SK-N-SH (cell line): Measurements from ENCODE around the gene MFNG. TPM values are rescaled to one million over a fixed set of nuclear protein-coding genes. Genes with fewer than 3 reads are reported as not detected.

Experiments
- CTCF ChIA-PET: fragments of 300-600, 350-600 bp; formaldehyde crosslinking; extraction: SDS; loops from one replicate; lab custom pipeline; 2021; lab: Yijun Ruan, JAX
- POLR2A ChIA-PET: fragments of 350-600 bp; sonication (Branson Sonifier 250); formaldehyde crosslinking; extraction: SDS; loops from one replicate; lab custom pipeline; 2020; ENCODE audit warnings: antibody characterized with exemption, inconsistent platforms; lab: Yijun Ruan, JAX
- DNase-seq: peaks from one replicate; pipeline ENCODE4 v3.0.0; 2012
- H2AFZ ChIP-seq: fragments of 200-600 bp; sonication (generic); 2 replicates; pipeline ENCODE4 v1.8.1; 2016; ENCODE audit warnings: antibody characterized with exemption, mild to moderate bottlenecking, low read depth
- H3F3A ChIP-seq: fragments of 200-600 bp; sonication (generic); replicated peaks from 2 replicates; pipeline ENCODE3; 2016; ENCODE audit warnings: antibody characterized with exemption, mild to moderate bottlenecking; ENCODE audit not compliant: insufficient read depth
- H3K27ac ChIP-seq, 2 experiments: fragments of 200-500 bp in 1 of 2; fragments of 200-600 bp in 1 of 2; sonication (Bioruptor generic) in 1 of 2; sonication (generic), shearing (Covaris generic) in 1 of 2; 2 replicates each; pipeline versions ENCODE4 v1.5.1 to v1.6.1; 2014 to 2016; ENCODE audit warnings: low read depth in 2 of 2, inconsistent platforms in 1 of 2, low read length in 1 of 2, mild to moderate bottlenecking in 1 of 2, mixed read lengths in 1 of 2
- H3K27me3 ChIP-seq: fragments of 200-600 bp; sonication (generic), shearing (Covaris generic); 2 replicates; pipeline ENCODE4 v1.6.1; 2016; ENCODE audit warnings: mixed run types; ENCODE audit not compliant: insufficient read depth
- H3K36me3 ChIP-seq, 2 experiments: fragments of 200-500 bp in 1 of 2; fragments of 200-600 bp in 1 of 2; sonication (Bioruptor generic) in 1 of 2; sonication (generic) in 1 of 2; replicated peaks in 1 of 2; 2 replicates each; pipeline versions ENCODE3 to v1.5.1; 2014 to 2016; ENCODE audit warnings: low read length in 1 of 2, mild to moderate bottlenecking in 1 of 2; ENCODE audit not compliant: insufficient read depth in 2 of 2, control insufficient read depth in 1 of 2
- H3K4me1 ChIP-seq, 2 experiments: fragments of 200-500 bp in 1 of 2; fragments of 200-600 bp in 1 of 2; sonication (Bioruptor generic) in 1 of 2; sonication (generic), shearing (Covaris generic) in 1 of 2; 2 replicates each; pipeline versions ENCODE4 v1.5.1 to v1.6.1; 2014 to 2016; ENCODE audit warnings: low read depth in 1 of 2, low read length in 1 of 2, mixed run types in 1 of 2; ENCODE audit not compliant: insufficient read depth in 2 of 2, control insufficient read depth in 1 of 2
- H3K4me2 ChIP-seq: fragments of 200-600 bp; sonication (generic), shearing (Covaris generic); 2 replicates; pipeline ENCODE4 v1.6.1; 2017; ENCODE audit warnings: mixed run types
- H3K4me3 ChIP-seq, 2 experiments: fragments of 200-500 bp in 1 of 2; fragments of 200-600 bp in 1 of 2; sonication (Bioruptor generic) in 1 of 2; sonication (generic), shearing (Covaris generic) in 1 of 2; 2 replicates each; pipeline versions ENCODE4 v1.5.1 to v1.8.1; 2014 to 2016; ENCODE audit warnings: low read depth in 2 of 2, inconsistent platforms in 1 of 2, low read length in 1 of 2, mild to moderate bottlenecking in 1 of 2, mixed read lengths in 1 of 2, moderate library complexity in 1 of 2
- H3K79me2 ChIP-seq: fragments of 200-600 bp; sonication (generic); 2 replicates; pipeline ENCODE4 v1.8.1; 2017; ENCODE audit warnings: mild to moderate bottlenecking; ENCODE audit not compliant: insufficient read depth
- H3K9ac ChIP-seq: fragments of 200-600 bp; sonication (generic); 2 replicates; pipeline ENCODE4 v1.6.1; 2017; ENCODE audit warnings: mixed run types
- H3K9me2 ChIP-seq: fragments of 200-600 bp; sonication (generic); 2 replicates; pipeline ENCODE4 v1.6.1; 2017; ENCODE audit warnings: mixed run types
- H3K9me3 ChIP-seq: fragments of 200-600 bp; sonication (generic); 2 replicates; pipeline ENCODE4 v1.6.1; 2017; ENCODE audit warnings: mixed run types, mild to moderate bottlenecking, moderate library complexity
- H4K20me1 ChIP-seq: fragments of 200-600 bp; sonication (generic); 2 replicates; pipeline ENCODE4 v1.6.1; 2017; ENCODE audit warnings: mild to moderate bottlenecking, mixed run types; ENCODE audit not compliant: insufficient read depth
- CTCF ChIP-seq: fragments of 200-600 bp; sonication (generic); IDR thresholded peaks from 2 replicates; pipeline ENCODE4 v1.6.1; 2017; ENCODE audit warnings: antibody characterized with exemption, mild to moderate bottlenecking, moderate library complexity
- ELF1 ChIP-seq: IDR thresholded peaks from 2 replicates; pipeline ENCODE4 v1.4.0; 2012
- EZH2phosphoT487 ChIP-seq: fragments of 200-600 bp; sonication (generic); IDR thresholded peaks from 2 replicates; pipeline ENCODE4 v1.6.1; 2017; ENCODE audit warnings: low read depth, mixed run types, mild to moderate bottlenecking, antibody characterized with exemption, moderate library complexity, borderline replicate concordance
- IRF3 ChIP-seq: fragments of 150-350 bp; IDR thresholded peaks from 2 replicates; pipeline ENCODE4 v1.6.1; 2016; ENCODE audit warnings: mild to moderate bottlenecking, low read depth, low read length
- NFIC ChIP-seq: IDR thresholded peaks from 2 replicates; pipeline ENCODE4 v1.4.0; 2012; ENCODE audit warnings: borderline replicate concordance
- RAD21 ChIP-seq: IDR thresholded peaks from 2 replicates; pipeline ENCODE4 v1.6.1; 2012; ENCODE audit warnings: mild to moderate bottlenecking, low read length
- RFX5 ChIP-seq: IDR thresholded peaks from 2 replicates; pipeline ENCODE4 v1.6.1; 2012; ENCODE audit warnings: mild to moderate bottlenecking, improper control_type of control experiment, low read length
- RXRA ChIP-seq: IDR thresholded peaks from 2 replicates; pipeline ENCODE4 v1.4.0; 2012; ENCODE audit warnings: low read depth, mild to moderate bottlenecking, borderline replicate concordance
- SMC3 ChIP-seq: IDR thresholded peaks from 2 replicates; pipeline ENCODE4 v1.6.1; 2012; ENCODE audit warnings: low read depth, low read length, improper control_type of control experiment
- TEAD4 ChIP-seq: IDR thresholded peaks from 2 replicates; pipeline ENCODE4 v1.4.0; 2012; ENCODE audit warnings: mild to moderate bottlenecking, borderline replicate concordance; ENCODE audit not compliant: insufficient read depth
- WGBS: methylation state at CpG from one replicate; pipeline ENCODE4 v1.1.6; 2017; ENCODE audit warnings: low lambda C conversion rate; 5-methylcytosine and 5-hydroxymethylcytosine counted together
- polyA plus RNA-seq, 3 experiments: library from polyadenylated mRNA; depleted of rRNA; stranded (reverse); fragments of >200 nt; gene quantifications; 2 replicates each; pipeline ENCODE4 v1.2.3, GENCODE V29; 2012

The MFNG gene
- polyA plus RNA-seq, 1 of the 3 experiments (the other 2 are of a cell fraction): 0.18 TPM

GRCh38 chr22:37428649-37429586, 57.3 kb downstream of the MFNG start:
- DNase-seq: peak; percentile 88
- Histone ChIP-seq H3K36me3 (no peaks in the 10 kb centered on the region), H3K4me3 (no peak overlapping the region; a peak in 1 of 4 replicates), H3K9ac (no peak overlapping the region), H2AFZ (no peak overlapping the region), H3K9me3 (peaks cover 5% of the 10 kb centered on the region; the same call in 1 of the 2 replicates), H4K20me1 (no peaks in the 10 kb centered on the region), H3K79me2 (no peaks in the 10 kb centered on the region), H3K4me1 (peaks cover 0 to 6% of the 10 kb centered on the region in 2 experiments; a peak in 1 of 4 replicates), H3F3A (peaks cover 26% of the 10 kb centered on the region), H3K9me2 (no peaks in the 10 kb centered on the region), H3K27me3 (no peaks in the 10 kb centered on the region; the same call in 1 of the 2 replicates), H3K4me2 (no peak overlapping the region), H3K27ac (no peak overlapping the region)
- WGBS: 64% methylated on average over 5 of the region's 15 CpGs
- no peak for TF ChIP-seq ELF1
- no peak for TF ChIP-seq NFIC
- TF ChIP-seq TEAD4: no peak
- TF ChIP-seq IRF3: no peak
- no peak for TF ChIP-seq EZH2phosphoT487
- TF ChIP-seq RAD21: peak; percentile 71
- peak; percentile 85 for TF ChIP-seq SMC3
- TF ChIP-seq CTCF: peak; percentile 89
- TF ChIP-seq RFX5: no peak
- POLR2A ChIA-PET: no interaction called here
- CTCF ChIA-PET: interaction anchor here (0.6 to 10.0 kb wide), 46 partner anchors 9 to 655 kb away, joined by 3 to 287 read pairs (median 6); no protein-coding TSS in a partner anchor

GRCh38 chr22:37427711-37428635, 58.2 kb downstream of the MFNG start:
- H3K79me2 ChIP-seq: no peaks in the 10 kb centered on the region
- H3K9me3 ChIP-seq: peaks cover 4% of the 10 kb centered on the region; the same call in 1 of the 2 replicates
- H3K9me2 ChIP-seq: no peaks in the 10 kb centered on the region
- H3K4me2 ChIP-seq: peak overlapping the region; percentile 81
- no peak overlapping the region for H3K27ac ChIP-seq
- no peaks in the 10 kb centered on the region for H4K20me1 ChIP-seq
- POLR2A ChIA-PET: no interaction called here
- TF ChIP-seq RXRA: no peak
- WGBS: 49% methylated on average over 20 of the region's 59 CpGs
- peaks cover 21% of the 10 kb centered on the region for H3F3A ChIP-seq
- no peaks in the 10 kb centered on the region; the same call in 1 of the 2 replicates for H3K27me3 ChIP-seq
- no peaks in the 10 kb centered on the region for H3K36me3 ChIP-seq
- peaks cover 0 to 6% of the 10 kb centered on the region in 2 experiments; a peak in 1 of 4 replicates for H3K4me1 ChIP-seq
- no peak overlapping the region for H2AFZ ChIP-seq
- CTCF ChIA-PET: interaction anchor here (0.6 to 10.0 kb wide), 40 partner anchors 8 to 654 kb away, joined by 3 to 287 read pairs (median 7); no protein-coding TSS in a partner anchor
- peak overlapping the region; percentile 57 to 65 for H3K4me3 ChIP-seq
- DNase-seq: peak; percentile 70
- no peak overlapping the region for H3K9ac ChIP-seq
